Muscle of leg (tissue), 11 donors: Measurements from ENCODE around the gene KPNA1. TPM values are rescaled to one million over a fixed set of nuclear protein-coding genes. Genes with fewer than 3 reads are reported as not detected.
"Not testable (repeated sequence)": the region's sequence is repeated elsewhere in the genome, so short reads cannot be mapped to it uniquely, and the experiment has no call there.

Source experiments
- DNase-seq: peaks from one replicate; pipeline ENCODE4 v3.0.0; 2013
- H3K27ac ChIP-seq: one replicate; pipeline ENCODE4 v1.5.1; 2013; ENCODE audit warnings: mild to moderate bottlenecking, low read length, control low read depth
- H3K27me3 ChIP-seq: one replicate; pipeline ENCODE4 v1.6.1; 2013; ENCODE audit warnings: low read length; ENCODE audit not compliant: control insufficient read depth, insufficient read depth
- H3K36me3 ChIP-seq: one replicate; pipeline ENCODE4 v1.6.1; 2013; ENCODE audit warnings: low read length; ENCODE audit not compliant: control insufficient read depth, insufficient read depth
- H3K4me1 ChIP-seq: one replicate; pipeline ENCODE4 v1.6.1; 2013; ENCODE audit warnings: low read length; ENCODE audit not compliant: control insufficient read depth, insufficient read depth
- H3K4me3 ChIP-seq: one replicate; pipeline ENCODE4 v1.5.1; 2013; ENCODE audit warnings: low read length, control low read depth
- H3K9me3 ChIP-seq: replicated peaks from 2 replicates; pipeline ENCODE4 v1.6.1; 2013; ENCODE audit warnings: low read depth, low read length; ENCODE audit not compliant: control insufficient read depth
- WGBS: methylation state at CpG from one replicate; pipeline ENCODE4 v1.1.5; 2013; ENCODE audit warnings: missing lambda C conversion rate; ENCODE audit not compliant: insufficient coverage; 5-methylcytosine and 5-hydroxymethylcytosine counted together
- polyA plus RNA-seq, 8 donors: library from polyadenylated mRNA; unstranded; fragments of 120-200 nt; gene quantifications; one replicate each; pipeline versions ENCODE4 v1.2.1 to v1.2.3, GENCODE V29; 2013; ENCODE audit warnings: inconsistent platforms in 1 of 8, low replicate concordance in 1 of 8; ENCODE audit not compliant: insufficient read length in 8 of 8, insufficient read depth in 1 of 8
- total RNA-seq: library from RNA; stranded (reverse); fragments of 120-200 nt; gene quantifications from one replicate; pipeline ENCODE4 v1.2.4, GENCODE V29; 2013

Gene KPNA1
- total and polyA plus RNA-seq, 9 donors: 22.7 to 44.2 (median 35.2) TPM

DNA sequence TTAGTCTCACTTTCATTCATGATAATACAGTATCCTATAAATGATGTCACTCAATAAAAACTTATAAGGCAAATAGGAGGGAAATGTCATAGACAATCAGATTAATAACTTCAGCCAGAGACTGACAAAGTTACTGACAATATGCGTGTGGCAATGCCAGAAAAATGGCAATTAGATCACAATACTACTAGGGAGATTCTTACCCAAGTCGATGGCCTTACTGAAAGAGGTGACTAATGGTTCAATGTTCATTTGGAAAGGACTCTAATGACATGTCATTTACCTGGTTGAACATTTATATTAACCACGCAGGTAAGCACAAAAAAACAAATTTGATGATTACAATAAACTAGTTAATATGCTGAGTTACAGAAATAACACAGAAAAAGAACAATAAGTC, 52.9 kb downstream of the KPNA1 start:
- H3K9me3 ChIP-seq: no peaks in the 10 kb centered on the region
- no peak overlapping the region for H3K4me3 ChIP-seq
- DNase-seq: no peak
- no peak overlapping the region for H3K27ac ChIP-seq
- peaks cover 35% of the 10 kb centered on the region for H3K36me3 ChIP-seq
- WGBS: no CpG with 5 or more reads among the region's 3 CpGs
- no peaks in the 10 kb centered on the region for H3K27me3 ChIP-seq
- H3K4me1 ChIP-seq: no peaks in the 10 kb centered on the region

GRCh38 chr3:122458992-122459391, 55.7 kb downstream of the KPNA1 start:
- Histone ChIP-seq H3K4me1 (no peaks in the 10 kb centered on the region), H3K36me3 (peaks cover 26% of the 10 kb centered on the region), H3K27ac (no peak overlapping the region), H3K4me3 (no peak overlapping the region), H3K27me3 (no peaks in the 10 kb centered on the region), H3K9me3 (no peaks in the 10 kb centered on the region)
- peak; percentile 37 for DNase-seq
- WGBS: no CpG with 5 or more reads among the region's 4 CpGs

DNA sequence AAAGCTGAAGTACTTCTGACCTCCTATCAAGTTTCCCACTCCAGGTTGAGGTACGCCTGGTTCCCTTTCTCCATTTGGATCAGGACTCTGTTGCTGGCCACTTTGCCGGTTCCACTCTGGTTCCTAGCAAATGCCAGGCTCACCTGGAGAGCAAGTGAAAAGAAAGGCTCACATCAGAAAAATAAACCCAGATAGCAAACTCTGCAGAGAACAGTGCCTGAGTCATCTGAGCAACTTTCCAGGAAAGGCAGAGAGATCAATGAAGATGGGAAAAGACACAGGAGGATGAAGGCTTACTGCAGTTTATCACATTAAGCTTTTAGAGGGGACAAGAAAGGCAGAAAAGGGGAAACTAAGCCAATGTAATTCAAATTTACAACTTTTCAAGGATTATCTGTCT, 57.0 kb downstream of the KPNA1 start:
- Histone ChIP-seq H3K27ac (no peak overlapping the region), H3K27me3 (no peaks in the 10 kb centered on the region), H3K4me3 (no peak overlapping the region), H3K9me3 (no peaks in the 10 kb centered on the region), H3K4me1 (no peaks in the 10 kb centered on the region), H3K36me3 (peaks cover 34% of the 10 kb centered on the region)
- WGBS: 86% methylated on average over 1 of the region's 2 CpGs
- DNase-seq: no peak

DNA sequence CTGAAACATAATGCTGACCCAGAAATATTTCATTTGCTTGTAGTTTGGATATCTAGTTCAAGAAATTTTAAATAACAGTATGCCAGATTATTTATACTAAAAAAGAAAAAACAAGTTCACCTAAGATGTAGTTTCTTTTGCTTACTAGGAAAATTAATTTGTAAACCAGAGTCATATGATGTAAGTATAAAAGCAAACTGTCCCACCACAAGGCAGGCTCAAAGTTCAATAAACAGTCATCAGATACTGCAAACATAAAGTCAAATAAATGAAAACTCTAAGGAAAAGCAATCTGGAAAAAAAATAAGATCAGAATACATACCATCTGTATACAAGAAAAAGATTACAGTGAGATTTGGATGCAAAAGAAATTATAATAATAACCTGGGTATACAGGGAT, 58.7 kb downstream of the KPNA1 start:
- H3K27ac ChIP-seq: no peak overlapping the region
- no peak for DNase-seq
- no peaks in the 10 kb centered on the region for H3K27me3 ChIP-seq
- H3K9me3 ChIP-seq: no peaks in the 10 kb centered on the region
- peaks cover 33% of the 10 kb centered on the region for H3K36me3 ChIP-seq
- H3K4me1 ChIP-seq: no peaks in the 10 kb centered on the region
- H3K4me3 ChIP-seq: no peak overlapping the region

DNA sequence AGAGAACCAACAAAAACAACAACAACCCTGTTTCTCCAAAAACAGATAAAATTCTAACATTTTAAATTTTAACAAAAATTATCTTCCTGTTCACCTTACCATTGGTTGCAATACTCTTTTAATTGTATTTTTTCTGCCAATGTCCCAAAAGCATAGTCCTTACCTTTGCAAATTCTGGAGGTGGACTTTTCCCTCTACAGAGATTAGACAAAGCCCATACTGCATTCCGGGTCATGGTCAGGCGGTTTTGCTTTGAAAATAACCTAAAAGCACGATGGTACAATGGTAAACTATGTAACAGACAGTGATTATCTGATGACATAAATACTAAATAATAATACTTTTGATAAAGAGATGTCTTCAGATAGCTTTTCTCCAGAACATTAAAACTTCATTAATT, 63.4 kb downstream of the KPNA1 start:
- no peak overlapping the region for H3K27ac ChIP-seq
- WGBS: no CpG with 5 or more reads among the region's 3 CpGs
- H3K27me3 ChIP-seq: no peaks in the 10 kb centered on the region
- H3K4me3 ChIP-seq: no peak overlapping the region
- peaks cover 34% of the 10 kb centered on the region for H3K36me3 ChIP-seq
- no peak for DNase-seq
- no peaks in the 10 kb centered on the region for H3K4me1 ChIP-seq
- H3K9me3 ChIP-seq: no peaks in the 10 kb centered on the region

GRCh38 chr3:122448218-122448617, 66.5 kb downstream of the KPNA1 start:
- peaks cover 11% of the 10 kb centered on the region for H3K9me3 ChIP-seq
- DNase-seq, H3K4me3 ChIP-seq, H3K27ac ChIP-seq, H3K27me3 ChIP-seq, H3K4me1 ChIP-seq: not testable (repeated sequence)
- 100% methylated on average over 2 of the region's 6 CpGs for WGBS
- H3K36me3 ChIP-seq: peaks cover 47% of the 10 kb centered on the region

- 97% methylated on average over 3 of the region's 5 CpGs for WGBS
- H3K36me3 ChIP-seq: peaks cover 51% of the 10 kb centered on the region
- not testable (repeated sequence) for H3K27ac ChIP-seq, H3K4me3 ChIP-seq, H3K27me3 ChIP-seq, H3K4me1 ChIP-seq, DNase-seq
- H3K9me3 ChIP-seq: peaks cover 11% of the 10 kb centered on the region
These were observed 70.2 kb downstream of the KPNA1 start for GRCh38 chr3:122444491-122444887.

DNA sequence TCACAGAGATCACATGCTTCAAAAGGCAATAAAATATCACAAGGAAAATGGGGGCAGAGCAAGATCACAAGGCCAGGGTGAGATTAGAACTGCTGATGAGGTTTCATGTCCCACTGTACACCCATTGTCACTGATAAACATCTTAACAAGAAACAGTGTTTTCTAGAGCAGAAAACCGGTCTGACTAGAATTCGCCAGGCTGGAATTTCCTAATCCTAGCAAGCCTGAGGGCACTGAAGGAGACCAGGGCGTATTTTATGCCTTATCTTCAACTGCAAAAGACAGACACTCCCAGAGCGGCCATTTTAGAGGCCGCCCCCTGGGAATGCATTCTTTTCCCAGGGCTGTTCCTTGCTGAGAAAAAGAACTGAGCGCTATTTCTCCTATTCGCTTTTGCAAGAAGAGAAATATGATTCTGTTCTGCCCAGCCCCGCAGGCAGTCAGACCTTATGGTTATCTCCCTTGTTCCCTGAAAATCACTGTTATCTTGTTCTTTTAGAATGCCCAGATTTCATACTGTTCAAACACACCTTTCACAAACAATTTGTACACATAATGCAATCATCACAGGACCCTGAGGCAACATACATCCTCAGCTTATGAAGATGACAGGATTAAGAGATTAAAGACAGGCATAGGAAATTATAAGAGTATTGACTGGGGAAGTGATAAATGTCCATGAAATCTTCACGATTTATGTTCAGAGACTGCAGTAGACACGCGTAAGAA, 70.8 kb downstream of the KPNA1 start:
- H3K9me3 ChIP-seq: peaks cover 11% of the 10 kb centered on the region
- not testable (repeated sequence) for H3K27ac ChIP-seq, H3K4me3 ChIP-seq, H3K27me3 ChIP-seq, H3K4me1 ChIP-seq, DNase-seq
- peaks cover 50% of the 10 kb centered on the region for H3K36me3 ChIP-seq
- WGBS: 98% methylated on average over 8 of the region's 11 CpGs

GRCh38 chr3:122443090-122443489, 71.6 kb downstream of the KPNA1 start:
- peaks cover 45% of the 10 kb centered on the region for H3K36me3 ChIP-seq

GRCh38 chr3:122435950-122436349, 78.8 kb downstream of the KPNA1 start:
- peaks cover 37% of the 10 kb centered on the region for H3K36me3 ChIP-seq
- H3K4me1 ChIP-seq: no peaks in the 10 kb centered on the region
- H3K27me3 ChIP-seq: no peaks in the 10 kb centered on the region
- peaks cover 3% of the 10 kb centered on the region for H3K9me3 ChIP-seq
- no peak overlapping the region for H3K27ac ChIP-seq
- no peak overlapping the region for H3K4me3 ChIP-seq
- no peak for DNase-seq
- WGBS: 88% methylated on average over 4 of the region's 9 CpGs

More at GRCh38 chr3:122443090-122443489, 71.6 kb downstream of the KPNA1 start:
- 70% methylated on average over 7 of the region's 10 CpGs for WGBS
- Histone ChIP-seq H3K4me3 (no peak overlapping the region), H3K4me1 (no peaks in the 10 kb centered on the region), H3K27me3 (no peaks in the 10 kb centered on the region), H3K9me3 (peaks cover 11% of the 10 kb centered on the region), H3K27ac (no peak overlapping the region)
- no peak for DNase-seq

DNA sequence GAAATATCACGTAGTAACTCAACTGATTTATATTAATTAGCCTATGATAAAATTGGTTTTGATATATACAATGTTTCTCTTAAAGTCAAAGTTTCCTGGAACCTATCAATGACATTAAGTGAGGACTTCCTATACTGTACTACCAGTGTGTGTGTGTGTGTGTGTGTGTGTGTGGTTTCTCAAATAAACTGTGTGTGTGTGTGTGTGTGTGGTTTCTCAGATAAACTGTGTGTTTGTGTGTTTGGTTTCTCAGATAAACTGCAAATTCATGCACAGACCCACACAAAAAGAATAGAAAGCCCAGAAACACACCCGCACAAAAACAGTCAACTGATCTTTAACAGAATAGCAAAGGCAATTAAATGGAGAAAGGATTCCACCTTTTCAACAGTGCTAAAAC, 84.4 kb downstream of the KPNA1 start:
- H3K9me3 ChIP-seq: no peaks in the 10 kb centered on the region
- WGBS: no CpG with 5 or more reads among the region's 2 CpGs
- no peak overlapping the region for H3K27ac ChIP-seq
- H3K4me1 ChIP-seq: no peaks in the 10 kb centered on the region
- DNase-seq: no peak
- peaks cover 33% of the 10 kb centered on the region for H3K36me3 ChIP-seq
- H3K27me3 ChIP-seq: no peaks in the 10 kb centered on the region
- no peak overlapping the region for H3K4me3 ChIP-seq
